Uterus (tissue), 2 donors: Measurements from ENCODE around the gene SFN.

Source experiments
- POLR2A ChIP-seq, 2 donors: fragments of 450-650 bp; IDR thresholded peaks; one replicate each; pipeline ENCODE4 v1.6.1; 2016; ENCODE audit warnings: antibody characterized with exemption in 2 of 2, mild to moderate bottlenecking in 1 of 2, moderate library complexity in 1 of 2
- TF ChIP-seq, protein P1 (sequence below), 4 experiments: fragments of 200-600 bp in 2 of 4; fragments of 450-650 bp in 2 of 4; sonication (generic) in 2 of 4; IDR thresholded peaks; one replicate each; pipeline ENCODE4 v1.5.1; 2016 to 2019; ENCODE audit warnings: antibody characterized with exemption in 4 of 4, mild to moderate bottlenecking in 2 of 4, moderate library complexity in 1 of 4

DNA sequence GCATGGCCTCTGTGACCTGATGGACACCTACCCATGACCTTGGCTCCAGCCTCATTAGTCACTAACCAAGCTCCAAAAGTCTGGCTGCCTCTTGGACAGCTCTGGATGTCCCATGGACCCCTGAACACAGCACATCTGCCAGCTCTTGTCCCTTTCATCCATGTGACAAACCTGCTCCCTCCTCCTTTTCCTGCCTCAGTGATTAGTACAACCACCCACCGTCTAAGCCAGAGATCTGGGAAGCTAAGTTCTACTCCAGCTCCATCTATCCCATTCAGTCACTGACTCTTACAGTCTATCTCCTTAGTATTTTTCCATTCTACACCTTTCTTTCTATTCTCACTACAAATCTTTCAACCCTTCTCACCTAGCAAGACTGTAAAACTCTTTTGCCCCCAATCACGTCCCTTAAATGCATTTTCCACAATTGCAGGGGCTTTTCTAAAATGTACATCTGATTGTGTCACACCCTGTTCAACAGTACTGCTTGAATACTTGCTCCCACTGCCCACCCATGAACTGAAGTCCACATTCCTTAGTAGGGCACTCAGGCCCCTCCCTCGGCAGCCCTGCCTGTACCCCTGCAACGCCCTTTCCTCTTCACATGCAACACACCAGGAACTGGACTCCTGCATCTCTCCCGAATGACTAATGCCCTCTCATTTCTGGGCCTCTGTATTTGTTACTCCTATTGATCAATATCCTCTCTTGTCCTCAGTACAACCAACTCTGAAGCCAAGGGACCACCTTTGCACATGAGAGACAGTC lies 19.9 kb downstream of the SFN start:
- TF ChIP-seq, protein P1, sequence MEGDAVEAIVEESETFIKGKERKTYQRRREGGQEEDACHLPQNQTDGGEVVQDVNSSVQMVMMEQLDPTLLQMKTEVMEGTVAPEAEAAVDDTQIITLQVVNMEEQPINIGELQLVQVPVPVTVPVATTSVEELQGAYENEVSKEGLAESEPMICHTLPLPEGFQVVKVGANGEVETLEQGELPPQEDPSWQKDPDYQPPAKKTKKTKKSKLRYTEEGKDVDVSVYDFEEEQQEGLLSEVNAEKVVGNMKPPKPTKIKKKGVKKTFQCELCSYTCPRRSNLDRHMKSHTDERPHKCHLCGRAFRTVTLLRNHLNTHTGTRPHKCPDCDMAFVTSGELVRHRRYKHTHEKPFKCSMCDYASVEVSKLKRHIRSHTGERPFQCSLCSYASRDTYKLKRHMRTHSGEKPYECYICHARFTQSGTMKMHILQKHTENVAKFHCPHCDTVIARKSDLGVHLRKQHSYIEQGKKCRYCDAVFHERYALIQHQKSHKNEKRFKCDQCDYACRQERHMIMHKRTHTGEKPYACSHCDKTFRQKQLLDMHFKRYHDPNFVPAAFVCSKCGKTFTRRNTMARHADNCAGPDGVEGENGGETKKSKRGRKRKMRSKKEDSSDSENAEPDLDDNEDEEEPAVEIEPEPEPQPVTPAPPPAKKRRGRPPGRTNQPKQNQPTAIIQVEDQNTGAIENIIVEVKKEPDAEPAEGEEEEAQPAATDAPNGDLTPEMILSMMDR (IDR thresholded peaks at IDR 0.05) = no peak
- no peak for TF ChIP-seq POLR2A (IDR thresholded peaks at IDR 0.05)
